ENCODE results near the gene PAWR.
"Not testable (repeated sequence)": the region's sequence is repeated elsewhere in the genome, so short reads cannot be mapped to it uniquely, and the experiment has no call there.

PAWR gene

DNA sequence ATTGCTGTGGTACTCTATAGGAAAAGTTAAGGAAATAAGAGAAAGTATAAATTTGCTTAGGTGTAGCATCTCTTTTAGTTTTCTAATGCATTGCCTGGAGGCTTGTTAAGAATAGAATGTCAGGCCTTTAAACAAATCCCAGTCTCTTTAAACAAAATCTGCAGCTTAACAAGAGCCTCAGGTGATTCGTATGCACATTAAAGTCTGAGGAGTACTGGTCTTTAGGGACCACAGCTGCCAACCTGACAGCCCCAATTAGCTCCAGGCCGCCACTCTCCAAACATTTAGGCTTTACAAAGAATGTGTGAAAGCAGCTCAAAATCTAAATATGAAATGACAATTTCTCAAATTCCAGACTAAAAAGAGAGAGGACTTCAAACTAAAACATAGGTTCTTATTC lies 35.7 kb downstream of the PAWR start:
- H3K9me3 ChIP-seq (ENCODE audit: severe bottlenecking), result no peaks in the 10 kb centered on the region
- H3K4me3 ChIP-seq (ENCODE audit: low read depth, low read length), result no peak overlapping the region
- no peak overlapping the region for H3K27ac ChIP-seq
- H3K27me3 ChIP-seq (ENCODE audit: insufficient read depth, low read depth, severe bottlenecking), result no peaks in the 10 kb centered on the region
- DNase-seq, result no peak
- H3K36me3 ChIP-seq, result no peaks in the 10 kb centered on the region; the same call in 1 of the 2 replicates
- TF ChIP-seq, protein P1, sequence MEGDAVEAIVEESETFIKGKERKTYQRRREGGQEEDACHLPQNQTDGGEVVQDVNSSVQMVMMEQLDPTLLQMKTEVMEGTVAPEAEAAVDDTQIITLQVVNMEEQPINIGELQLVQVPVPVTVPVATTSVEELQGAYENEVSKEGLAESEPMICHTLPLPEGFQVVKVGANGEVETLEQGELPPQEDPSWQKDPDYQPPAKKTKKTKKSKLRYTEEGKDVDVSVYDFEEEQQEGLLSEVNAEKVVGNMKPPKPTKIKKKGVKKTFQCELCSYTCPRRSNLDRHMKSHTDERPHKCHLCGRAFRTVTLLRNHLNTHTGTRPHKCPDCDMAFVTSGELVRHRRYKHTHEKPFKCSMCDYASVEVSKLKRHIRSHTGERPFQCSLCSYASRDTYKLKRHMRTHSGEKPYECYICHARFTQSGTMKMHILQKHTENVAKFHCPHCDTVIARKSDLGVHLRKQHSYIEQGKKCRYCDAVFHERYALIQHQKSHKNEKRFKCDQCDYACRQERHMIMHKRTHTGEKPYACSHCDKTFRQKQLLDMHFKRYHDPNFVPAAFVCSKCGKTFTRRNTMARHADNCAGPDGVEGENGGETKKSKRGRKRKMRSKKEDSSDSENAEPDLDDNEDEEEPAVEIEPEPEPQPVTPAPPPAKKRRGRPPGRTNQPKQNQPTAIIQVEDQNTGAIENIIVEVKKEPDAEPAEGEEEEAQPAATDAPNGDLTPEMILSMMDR (IDR thresholded peaks at IDR 0.05; ENCODE audit: low read depth, low read length), result no peak

DNA sequence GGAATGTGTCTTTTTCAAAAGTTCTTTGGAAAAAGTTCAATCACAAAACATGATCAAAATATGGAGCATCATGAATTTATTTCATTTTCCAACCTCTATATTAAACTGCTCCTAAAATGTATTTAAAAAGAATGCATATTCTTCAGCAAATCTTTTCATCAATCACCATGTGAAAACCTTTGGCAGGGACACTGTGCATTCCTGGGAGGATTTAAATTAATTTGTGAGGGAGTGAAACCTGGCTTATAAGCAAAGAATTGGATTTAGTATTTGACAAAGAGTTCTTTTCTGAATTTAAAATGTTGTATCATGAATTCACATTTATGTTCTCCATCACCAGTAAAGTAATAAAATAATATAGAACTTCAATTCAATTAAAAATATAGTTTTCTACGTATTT lies 38.2 kb downstream of the PAWR start:
- Histone ChIP-seq H3K4me3 (ENCODE audit: low read depth, low read length) (no peak overlapping the region), H3K27ac (no peak overlapping the region), H3K27me3 (ENCODE audit: insufficient read depth, low read depth, severe bottlenecking) (no peaks in the 10 kb centered on the region), H3K36me3 (no peaks in the 10 kb centered on the region; the same call in 1 of the 2 replicates), H3K9me3 (ENCODE audit: severe bottlenecking) (no peaks in the 10 kb centered on the region)
- no peak for DNase-seq
- TF ChIP-seq, protein P1 (IDR thresholded peaks at IDR 0.05; ENCODE audit: low read depth, low read length), result no peak

GRCh38 chr12:79650440-79650839 lies 40.3 kb downstream of the PAWR start:
- DNase-seq, result no peak
- Histone ChIP-seq H3K4me3 (ENCODE audit: low read depth, low read length) (no peak overlapping the region), H3K9me3 (ENCODE audit: severe bottlenecking) (no peaks in the 10 kb centered on the region), H3K27ac (no peak overlapping the region), H3K36me3 (no peaks in the 10 kb centered on the region), H3K27me3 (ENCODE audit: insufficient read depth, low read depth, severe bottlenecking) (no peaks in the 10 kb centered on the region)
- TF ChIP-seq, protein P1 (IDR thresholded peaks at IDR 0.05; ENCODE audit: low read depth, low read length), result no peak

DNA sequence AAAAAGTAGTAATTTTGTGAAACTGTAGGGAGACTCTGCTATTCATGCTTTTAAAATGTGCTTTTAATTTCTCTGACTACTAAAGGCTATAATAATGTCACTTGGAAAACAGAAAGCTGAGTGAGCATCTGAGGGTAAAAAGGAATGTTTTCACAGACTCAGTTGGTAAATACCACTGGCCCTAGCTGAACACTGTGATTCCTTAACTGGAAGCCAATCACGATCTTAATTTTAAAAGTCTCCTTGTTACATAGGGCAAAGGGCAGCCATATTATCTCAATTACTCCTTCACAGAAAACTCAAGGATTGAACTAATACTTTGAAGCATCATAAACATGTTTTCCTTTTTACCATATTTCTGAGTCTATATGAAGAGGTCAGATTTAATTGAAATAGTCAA lies 41.9 kb downstream of the PAWR start:
- H3K4me3 ChIP-seq (ENCODE audit: low read depth, low read length), result no peak overlapping the region
- no peak overlapping the region for H3K27ac ChIP-seq
- H3K27me3 ChIP-seq (ENCODE audit: insufficient read depth, low read depth, severe bottlenecking), result no peaks in the 10 kb centered on the region
- TF ChIP-seq, protein P1 (IDR thresholded peaks at IDR 0.05; ENCODE audit: low read depth, low read length), result no peak
- DNase-seq, result no peak
- H3K9me3 ChIP-seq (ENCODE audit: severe bottlenecking), result no peaks in the 10 kb centered on the region
- H3K36me3 ChIP-seq, result no peaks in the 10 kb centered on the region

DNA sequence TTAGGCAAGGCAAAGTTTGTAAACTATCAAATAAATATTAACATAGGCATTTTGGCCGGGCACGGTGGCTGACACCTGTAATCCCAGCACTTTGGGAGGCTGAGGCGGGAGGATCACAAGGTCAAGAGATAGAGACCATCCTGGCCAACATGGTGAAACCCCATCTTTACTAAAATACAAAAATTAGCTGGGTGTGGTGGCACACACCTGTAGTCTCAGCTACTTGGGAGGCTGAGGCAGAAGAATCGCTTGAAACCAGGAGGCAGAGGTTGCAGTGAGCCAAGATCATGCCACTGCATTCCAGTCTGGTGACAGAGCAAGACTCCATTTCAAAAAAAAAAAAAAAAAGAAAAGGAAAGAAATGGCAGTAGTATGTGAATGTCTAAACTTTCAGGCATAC lies 43.9 kb downstream of the PAWR start:
- H3K27me3 ChIP-seq (ENCODE audit: insufficient read depth, low read depth, severe bottlenecking); DNase-seq; H3K9me3 ChIP-seq (ENCODE audit: severe bottlenecking); H3K36me3 ChIP-seq; H3K27ac ChIP-seq; H3K4me3 ChIP-seq (ENCODE audit: low read depth, low read length): not testable (repeated sequence)

- no peaks in the 10 kb centered on the region for H3K9me3 ChIP-seq (ENCODE audit: severe bottlenecking)
These were observed 45.5 kb downstream of the PAWR start for GRCh38 chr12:79645235-79645630.

More at GRCh38 chr12:79645235-79645630, 45.5 kb downstream of the PAWR start:
- DNase-seq, result no peak
- no peak overlapping the region for H3K4me3 ChIP-seq (ENCODE audit: low read depth, low read length)
- TF ChIP-seq, protein P1 (IDR thresholded peaks at IDR 0.05; ENCODE audit: low read depth, low read length), result no peak
- no peaks in the 10 kb centered on the region for H3K27me3 ChIP-seq (ENCODE audit: insufficient read depth, low read depth, severe bottlenecking)
- H3K36me3 ChIP-seq, result no peaks in the 10 kb centered on the region
- H3K27ac ChIP-seq, result no peak overlapping the region
